GM23248 (cell line): Measurements from ENCODE around the gene DEF6. TPM values are rescaled to one million over a fixed set of nuclear protein-coding genes. Genes with fewer than 3 reads are reported as not detected.
A peak's percentile ranks its signal among the peaks of the same experiment; 100 is the strongest.

ENCODE experiments used
- DNase-seq: peaks from one replicate; pipeline ENCODE4 v3.0.0-alpha.2; 2015
- H2AFZ ChIP-seq: fragments of 200-600 bp; sonication (generic); 2 replicates; pipeline ENCODE4 v1.6.1; 2016; ENCODE audit warnings: antibody characterized with exemption
- H3F3A ChIP-seq: fragments of 200-600 bp; sonication (generic); 2 replicates; pipeline ENCODE4 v1.6.1; 2016; ENCODE audit warnings: mild to moderate bottlenecking, antibody characterized with exemption, mixed run types; ENCODE audit not compliant: insufficient read depth
- H3K27ac ChIP-seq: fragments of 200-600 bp; sonication (generic); 2 replicates; pipeline ENCODE4 v1.5.1; 2016; ENCODE audit warnings: mild to moderate bottlenecking
- H3K27me3 ChIP-seq: fragments of 200-600 bp; sonication (generic); replicated peaks from 2 replicates; pipeline ENCODE4 v1.6.1; 2016; ENCODE audit warnings: mild to moderate bottlenecking; ENCODE audit not compliant: insufficient read depth
- H3K36me3 ChIP-seq: fragments of 200-600 bp; sonication (generic); 2 replicates; pipeline ENCODE4 v1.6.1; 2016; ENCODE audit warnings: low read depth, mild to moderate bottlenecking
- H3K4me1 ChIP-seq: fragments of 200-600 bp; sonication (generic); 2 replicates; pipeline ENCODE4 v1.6.1; 2016; ENCODE audit warnings: mild to moderate bottlenecking; ENCODE audit not compliant: insufficient read depth
- H3K4me2 ChIP-seq: fragments of 200-600 bp; sonication (generic); one replicate; pipeline ENCODE4 v1.6.1; 2016; ENCODE audit warnings: mild to moderate bottlenecking; ENCODE audit not compliant: unreplicated experiment
- H3K4me3 ChIP-seq: fragments of 200-600 bp; sonication (generic); 2 replicates; pipeline ENCODE4 v1.5.1; 2016; ENCODE audit warnings: mild to moderate bottlenecking
- H3K79me2 ChIP-seq: fragments of 200-600 bp; sonication (generic); 2 replicates; pipeline ENCODE4 v1.6.1; 2016; ENCODE audit warnings: mild to moderate bottlenecking; ENCODE audit not compliant: insufficient read depth
- H3K9ac ChIP-seq: fragments of 200-600 bp; sonication (generic); 2 replicates; pipeline ENCODE4 v1.6.1; 2016; ENCODE audit warnings: mild to moderate bottlenecking
- H3K9me2 ChIP-seq: fragments of 200-600 bp; sonication (generic); 2 replicates; pipeline ENCODE4 v1.6.1; 2016; ENCODE audit warnings: mixed run types, mild to moderate bottlenecking, moderate library complexity; ENCODE audit not compliant: insufficient read depth
- H3K9me3 ChIP-seq: fragments of 200-600 bp; sonication (generic); one replicate; pipeline ENCODE4 v1.6.1; 2017; ENCODE audit warnings: low read depth
- H4K20me1 ChIP-seq: fragments of 200-600 bp; sonication (generic); 2 replicates; pipeline ENCODE4 v1.6.0; 2016; ENCODE audit not compliant: insufficient read depth
- EZH2 ChIP-seq: fragments of 200-600 bp; sonication (generic); IDR thresholded peaks from 2 replicates; pipeline ENCODE4 v1.6.1; 2018; ENCODE audit warnings: antibody characterized with exemption, mild to moderate bottlenecking; ENCODE audit not compliant: insufficient read depth, poor library complexity, severe bottlenecking
- EZH2phosphoT487 ChIP-seq: fragments of 200-600 bp; sonication (generic); IDR thresholded peaks from 2 replicates; pipeline ENCODE4 v1.6.1; 2018; ENCODE audit warnings: antibody characterized with exemption, moderate library complexity, mild to moderate bottlenecking, low read depth; ENCODE audit not compliant: insufficient read depth
- WGBS, 2 experiments: methylation state at CpG; one replicate each; pipeline ENCODE4 v1.1.6; 2015 to 2017; ENCODE audit warnings: low lambda C conversion rate in 2 of 2, low coverage in 1 of 2; ENCODE audit errors: missing lambda C conversion rate in 2 of 2; 5-methylcytosine and 5-hydroxymethylcytosine counted together
- in situ Hi-C: fragments of 300-500 bp; cut with MboI; formaldehyde crosslinking; loops from 2 replicates; pipeline ENCODE4 v1.15.0; 2020
- polyA plus RNA-seq: library from polyadenylated mRNA; unstranded; fragments of >200 nt; fragmentation: Nextera tagmentation; extraction: Ambion mirVana; gene quantifications from 2 replicates; pipeline ENCODE4 v1.2.1, GENCODE V29; 2016
- total RNA-seq: library from RNA; depleted of rRNA; stranded (reverse); fragments of >200 nt; shearing (Covaris generic); gene quantifications from 2 replicates; pipeline ENCODE4 v1.2.3, GENCODE V29; 2014

Gene DEF6
- total and polyA plus RNA-seq, 2 experiments from 2014 or later = 1.7 to 2.6 TPM

DNA sequence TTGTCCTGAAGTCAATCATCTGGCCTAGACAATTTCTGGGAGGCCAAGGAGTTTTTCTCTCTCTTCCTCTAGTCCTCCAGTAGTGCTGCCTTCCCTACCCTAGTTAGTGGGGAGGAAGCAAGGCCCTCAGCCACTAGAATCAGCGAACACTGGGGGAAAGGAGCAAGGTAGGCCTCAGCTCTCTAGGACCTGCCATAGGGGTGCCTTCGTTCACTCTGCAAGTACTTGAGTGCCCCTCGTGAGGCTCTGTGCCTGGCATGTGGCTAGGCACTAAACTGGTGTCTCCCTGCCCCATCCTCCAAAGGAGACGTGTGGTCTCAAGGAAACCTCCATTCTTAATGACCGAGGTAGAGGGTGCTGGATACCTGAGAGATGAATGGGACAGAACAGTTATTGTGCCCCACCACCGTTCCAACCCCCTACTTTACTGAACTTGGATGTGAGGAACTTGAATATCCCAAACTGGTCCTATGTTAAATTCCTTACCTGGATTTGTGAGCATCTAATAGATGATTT lies 1.1 kb downstream of the DEF6 start:
- no peaks in the 10 kb centered on the region for H3K27me3 ChIP-seq
- no peak overlapping the region for H3K4me3 ChIP-seq
- no peak for DNase-seq
- no peak overlapping the region for H3K4me2 ChIP-seq
- H4K20me1 ChIP-seq = no peaks in the 10 kb centered on the region
- no peaks in the 10 kb centered on the region for H3K79me2 ChIP-seq
- H3K9me2 ChIP-seq = no peaks in the 10 kb centered on the region
- H3K4me1 ChIP-seq = no peaks in the 10 kb centered on the region; the same call in 1 of the 2 replicates
- TF ChIP-seq EZH2phosphoT487 (no peak), EZH2 (no peak)
- H3K9ac ChIP-seq = no peak overlapping the region
- 0 out of 2 replicates have a peak, but pooled peaks cover 4% of the 10 kb centered on the region for H3K36me3 ChIP-seq
- H2AFZ ChIP-seq = no peak overlapping the region
- H3F3A ChIP-seq = 0 out of 2 replicates have a peak, but pooled peaks cover 3% of the 10 kb centered on the region
- no peaks in the 10 kb centered on the region for H3K9me3 ChIP-seq
- no peak overlapping the region for H3K27ac ChIP-seq
- whole genome bisulfite sequencing, 2 experiments = 95 to 97% methylated on average over 5 to 6 of the region's 6 CpGs
- in situ Hi-C loops = no loop called here

- no peak overlapping the region for H3K4me2 ChIP-seq
- WGBS, 2 experiments = 94 to 98% methylated on average over 4 of the region's 4 CpGs
- no peaks in the 10 kb centered on the region for H3K27me3 ChIP-seq
- 0 out of 2 replicates have a peak, but pooled peaks cover 3% of the 10 kb centered on the region for H3K36me3 ChIP-seq
- H3K9me3 ChIP-seq = no peaks in the 10 kb centered on the region
- no peak for TF ChIP-seq EZH2
- no peak for TF ChIP-seq EZH2phosphoT487
- 0 out of 2 replicates have a peak, but pooled peaks cover 3% of the 10 kb centered on the region for H3F3A ChIP-seq
- H4K20me1 ChIP-seq = no peaks in the 10 kb centered on the region
- no peaks in the 10 kb centered on the region; the same call in 1 of the 2 replicates for H3K4me1 ChIP-seq
- H3K9ac ChIP-seq = no peak overlapping the region
- no peak overlapping the region for H2AFZ ChIP-seq
- no peak overlapping the region for H3K27ac ChIP-seq
- no peaks in the 10 kb centered on the region for H3K9me2 ChIP-seq
- in situ Hi-C loops = loop anchor here (25.0 kb wide), 1 partner anchor 438 kb away; the partner anchor contains the start of gene ARMC12
- DNase-seq = no peak
- H3K4me3 ChIP-seq = no peak overlapping the region
- no peaks in the 10 kb centered on the region for H3K79me2 ChIP-seq
Observed at GRCh38 chr6:35299674-35300073, 2.1 kb downstream of the DEF6 start.

GRCh38 chr6:35300848-35301247 lies 3.2 kb downstream of the DEF6 start:
- Histone ChIP-seq H3K36me3 (no peaks in the 10 kb centered on the region), H3K4me3 (no peak overlapping the region), H2AFZ (no peak overlapping the region), H3K27ac (no peak overlapping the region), H3K79me2 (no peaks in the 10 kb centered on the region), H3K9me3 (no peaks in the 10 kb centered on the region), H3K27me3 (no peaks in the 10 kb centered on the region), H3K4me2 (no peak overlapping the region), H3K4me1 (no peaks in the 10 kb centered on the region; the same call in 1 of the 2 replicates), H3F3A (0 out of 2 replicates have a peak, but pooled peaks cover 3% of the 10 kb centered on the region), H3K9me2 (no peaks in the 10 kb centered on the region), H3K9ac (no peak overlapping the region), H4K20me1 (no peaks in the 10 kb centered on the region)
- no peak for TF ChIP-seq EZH2
- no peak for TF ChIP-seq EZH2phosphoT487
- in situ Hi-C loops = loop anchor here (25.0 kb wide), 1 partner anchor 436 kb away; the partner anchor contains the start of gene ARMC12
- no peak for DNase-seq

DNA sequence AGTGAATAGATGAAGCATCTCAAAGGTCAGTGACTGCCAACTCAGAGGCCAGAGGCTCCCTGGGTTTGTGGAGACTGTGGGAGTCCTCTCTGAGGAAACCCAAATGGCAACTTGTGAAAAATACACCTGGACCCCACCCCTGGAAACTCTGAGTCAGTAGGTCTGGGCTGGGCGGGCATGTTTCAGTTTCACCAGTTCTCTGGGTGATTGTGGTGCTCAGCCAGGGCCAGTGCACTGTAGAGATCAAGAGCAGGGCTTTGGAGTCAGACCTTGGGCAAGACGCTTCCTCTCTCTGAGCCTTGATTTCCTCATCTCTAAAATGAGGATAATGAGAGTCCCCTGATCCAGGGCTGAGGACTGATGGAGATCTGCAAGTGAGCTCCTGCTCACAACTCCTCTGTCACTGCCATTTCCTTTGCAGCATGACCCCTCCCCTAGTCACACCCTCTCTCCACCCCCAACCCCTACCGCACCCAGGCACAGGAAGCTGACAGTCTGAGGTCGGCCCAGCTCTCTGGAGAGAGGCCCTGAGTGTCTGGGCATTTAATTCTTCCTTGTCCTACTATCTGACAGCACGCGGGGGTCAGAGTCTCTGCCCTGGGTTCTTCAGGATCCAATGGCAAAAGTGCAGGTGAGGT lies 5.1 kb downstream of the DEF6 start:
- Histone ChIP-seq H3F3A (no peaks in the 10 kb centered on the region), H3K9ac (0 out of 2 replicates have a peak overlapping the region, but pooled peaks have one; percentile 3), H3K4me3 (no peak overlapping the region), H3K4me2 (no peak overlapping the region), H3K9me2 (no peaks in the 10 kb centered on the region), H3K4me1 (no peaks in the 10 kb centered on the region), H3K79me2 (no peaks in the 10 kb centered on the region), H3K27ac (no peak overlapping the region), H3K36me3 (no peaks in the 10 kb centered on the region), H4K20me1 (no peaks in the 10 kb centered on the region), H3K27me3 (no peaks in the 10 kb centered on the region), H2AFZ (no peak overlapping the region), H3K9me3 (no peaks in the 10 kb centered on the region)
- in situ Hi-C loops = loop anchor here (25.0 kb wide), 1 partner anchor 435 kb away; the partner anchor contains the start of gene ARMC12
- peak; percentile 8 for DNase-seq
- WGBS, 2 experiments = 88 to 91% methylated on average over 6 of the region's 6 CpGs
- TF ChIP-seq EZH2phosphoT487 = no peak
- TF ChIP-seq EZH2 = no peak
